Endothelial cell of umbilical vein (primary cell): ENCODE data around the gene ZNF648.

Experiments used
- GATA2 ChIP-seq: IDR thresholded peaks from 2 replicates; pipeline ENCODE4 v1.7.0; 2011; ENCODE audit warnings: low read depth, mild to moderate bottlenecking, moderate library complexity, mixed read lengths, low read length; ENCODE audit not compliant: insufficient read length, insufficient read depth
- POLR2A ChIP-seq: IDR thresholded peaks from 2 replicates; pipeline ENCODE4 v1.6.1; 2012; ENCODE audit warnings: low read depth, mild to moderate bottlenecking, control low read depth, low read length
- POLR2AphosphoS5 ChIP-seq: IDR thresholded peaks from 2 replicates; pipeline ENCODE4 v1.6.1; 2012; ENCODE audit warnings: low read depth, mild to moderate bottlenecking, control low read depth, low read length, moderate library complexity; ENCODE audit not compliant: insufficient read depth
- TF ChIP-seq, protein P1 (sequence below), 2 donors: IDR thresholded peaks; 1 replicate in 1 of 2; 2 replicates in 1 of 2; pipeline ENCODE4 v1.5.1; 2011; ENCODE audit warnings: low read length in 2 of 2, mild to moderate bottlenecking in 2 of 2, moderate library complexity in 2 of 2, control low read depth in 1 of 2, inconsistent platforms in 1 of 2, low read depth in 1 of 2; ENCODE audit not compliant: insufficient read depth in 1 of 2; ENCODE audit errors: extremely low read depth in 1 of 2

DNA sequence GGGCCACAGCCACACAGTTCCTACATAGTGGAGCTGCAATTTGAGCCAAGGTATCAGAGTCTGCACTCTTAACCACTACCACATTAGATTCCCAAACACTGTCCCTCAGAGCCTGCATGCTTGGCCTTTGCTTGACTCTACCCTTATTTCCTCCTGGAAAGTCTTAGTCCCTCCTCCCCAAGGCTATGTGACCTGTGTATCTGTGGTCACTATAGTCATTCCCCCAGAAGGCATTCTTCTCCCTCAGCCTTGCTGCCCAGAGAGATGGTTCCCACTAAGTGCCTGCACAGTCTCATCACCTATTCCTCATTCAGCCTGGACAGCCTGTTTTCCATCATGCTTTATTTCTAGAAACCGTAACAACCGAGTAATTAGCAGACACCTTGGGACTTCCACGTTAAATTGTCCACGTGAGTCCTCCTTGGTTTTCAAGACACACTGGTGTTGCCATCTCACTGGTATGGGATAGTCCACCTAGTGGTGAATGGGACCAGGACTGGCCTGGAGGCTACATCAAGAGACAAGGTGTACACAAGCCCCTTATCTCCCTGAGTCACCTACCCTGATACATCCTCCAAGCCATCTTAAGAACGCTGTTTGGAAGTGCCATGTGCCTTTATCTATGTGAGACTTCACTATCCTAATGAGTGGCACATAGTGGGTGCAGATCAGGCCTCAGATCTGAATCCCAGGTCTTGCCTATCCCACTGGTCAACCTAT is 3.8 kb upstream of the ZNF648 start:
- TF ChIP-seq, protein P1, sequence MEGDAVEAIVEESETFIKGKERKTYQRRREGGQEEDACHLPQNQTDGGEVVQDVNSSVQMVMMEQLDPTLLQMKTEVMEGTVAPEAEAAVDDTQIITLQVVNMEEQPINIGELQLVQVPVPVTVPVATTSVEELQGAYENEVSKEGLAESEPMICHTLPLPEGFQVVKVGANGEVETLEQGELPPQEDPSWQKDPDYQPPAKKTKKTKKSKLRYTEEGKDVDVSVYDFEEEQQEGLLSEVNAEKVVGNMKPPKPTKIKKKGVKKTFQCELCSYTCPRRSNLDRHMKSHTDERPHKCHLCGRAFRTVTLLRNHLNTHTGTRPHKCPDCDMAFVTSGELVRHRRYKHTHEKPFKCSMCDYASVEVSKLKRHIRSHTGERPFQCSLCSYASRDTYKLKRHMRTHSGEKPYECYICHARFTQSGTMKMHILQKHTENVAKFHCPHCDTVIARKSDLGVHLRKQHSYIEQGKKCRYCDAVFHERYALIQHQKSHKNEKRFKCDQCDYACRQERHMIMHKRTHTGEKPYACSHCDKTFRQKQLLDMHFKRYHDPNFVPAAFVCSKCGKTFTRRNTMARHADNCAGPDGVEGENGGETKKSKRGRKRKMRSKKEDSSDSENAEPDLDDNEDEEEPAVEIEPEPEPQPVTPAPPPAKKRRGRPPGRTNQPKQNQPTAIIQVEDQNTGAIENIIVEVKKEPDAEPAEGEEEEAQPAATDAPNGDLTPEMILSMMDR (IDR thresholded peaks at IDR 0.05; ENCODE audit: extremely low read depth in 1 of 2, insufficient read depth in 1 of 2, low read depth in 1 of 2, low read length in 2 of 2), result no peak
- TF ChIP-seq GATA2, result no peak
- TF ChIP-seq POLR2AphosphoS5, result no peak
- no peak for TF ChIP-seq POLR2A
